ENCODE data around the gene SERINC5. TPM values are rescaled to one million over a fixed set of nuclear protein-coding genes. Genes with fewer than 3 reads are reported as not detected.

SERINC5 gene
- total and polyA plus RNA-seq, 2 donors (not counting 3 experiments of a cell fraction or from before 2014, with no cell fraction given) = 3.2 to 10.1 TPM

- FAIRE-seq = no peak
- no peak for DNase-seq (ENCODE audit: low read depth, low spot score)
- Histone ChIP-seq H3K4me3 (replicated peaks in 1 of 3; ENCODE audit: insufficient read depth in 1 of 3, low read depth in 1 of 3, low read length in 3 of 3) (no peak overlapping the region), H3K27me3 (ENCODE audit: control insufficient read depth in 2 of 2, insufficient read depth in 2 of 2, low read length in 2 of 2) (no peaks in the 10 kb centered on the region), H3K79me2 (ENCODE audit: control insufficient read depth, insufficient read depth, low read length) (no peaks in the 10 kb centered on the region), H3K36me3 (ENCODE audit: control insufficient read depth in 2 of 2, extremely low read depth in 1 of 2, insufficient read depth in 2 of 2, low read length in 2 of 2) (no peaks in the 10 kb centered on the region), H3K9me1 (replicated peaks; ENCODE audit: control insufficient read depth, extremely low read depth, insufficient read depth, low read length) (no peaks in the 10 kb centered on the region), H3K9me3 (replicated peaks; ENCODE audit: control insufficient read depth, insufficient read depth, low read length) (no peaks in the 10 kb centered on the region), H4K20me1 (replicated peaks; ENCODE audit: control insufficient read depth, extremely low read depth, insufficient read depth, low read length) (no peaks in the 10 kb centered on the region), H3K9ac (replicated peaks; ENCODE audit: extremely low read depth, insufficient read depth, low read length) (no peak overlapping the region), H3K27ac (ENCODE audit: insufficient read depth, low read depth, low read length) (no peak overlapping the region), H2AFZ (ENCODE audit: low read depth, low read length) (no peak overlapping the region), H3K4me1 (ENCODE audit: control insufficient read depth, extremely low read depth, insufficient read depth, low read length) (no peaks in the 10 kb centered on the region), H3K4me2 (ENCODE audit: insufficient read depth, low read length) (no peak overlapping the region)
- TF ChIP-seq GATA2 (IDR thresholded peaks at IDR 0.05; ENCODE audit: insufficient read depth, insufficient read length, low read depth, low read length) (no peak), JUN (IDR thresholded peaks at IDR 0.05; ENCODE audit: borderline replicate concordance, insufficient read depth, insufficient read length, low read depth) (no peak), EZH2 (IDR thresholded peaks at IDR 0.05; ENCODE audit: borderline replicate concordance, low read depth, low read length, severe bottlenecking) (no peak), POLR2AphosphoS5 (IDR thresholded peaks at IDR 0.05; ENCODE audit: insufficient read depth, low read depth, low read length) (no peak), POLR2A (IDR thresholded peaks at IDR 0.05; ENCODE audit: low read depth, low read length) (no peak), MYC (IDR thresholded peaks at IDR 0.05; ENCODE audit: low read depth, low read length) (no peak), FOS (IDR thresholded peaks at IDR 0.05; ENCODE audit: borderline replicate concordance, insufficient read depth, low read length) (no peak)
- TF ChIP-seq, protein P1, sequence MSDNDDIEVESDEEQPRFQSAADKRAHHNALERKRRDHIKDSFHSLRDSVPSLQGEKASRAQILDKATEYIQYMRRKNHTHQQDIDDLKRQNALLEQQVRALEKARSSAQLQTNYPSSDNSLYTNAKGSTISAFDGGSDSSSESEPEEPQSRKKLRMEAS (IDR thresholded peaks at IDR 0.05; ENCODE audit: insufficient read depth, insufficient read length) = no peak
- TF ChIP-seq, protein P2, sequence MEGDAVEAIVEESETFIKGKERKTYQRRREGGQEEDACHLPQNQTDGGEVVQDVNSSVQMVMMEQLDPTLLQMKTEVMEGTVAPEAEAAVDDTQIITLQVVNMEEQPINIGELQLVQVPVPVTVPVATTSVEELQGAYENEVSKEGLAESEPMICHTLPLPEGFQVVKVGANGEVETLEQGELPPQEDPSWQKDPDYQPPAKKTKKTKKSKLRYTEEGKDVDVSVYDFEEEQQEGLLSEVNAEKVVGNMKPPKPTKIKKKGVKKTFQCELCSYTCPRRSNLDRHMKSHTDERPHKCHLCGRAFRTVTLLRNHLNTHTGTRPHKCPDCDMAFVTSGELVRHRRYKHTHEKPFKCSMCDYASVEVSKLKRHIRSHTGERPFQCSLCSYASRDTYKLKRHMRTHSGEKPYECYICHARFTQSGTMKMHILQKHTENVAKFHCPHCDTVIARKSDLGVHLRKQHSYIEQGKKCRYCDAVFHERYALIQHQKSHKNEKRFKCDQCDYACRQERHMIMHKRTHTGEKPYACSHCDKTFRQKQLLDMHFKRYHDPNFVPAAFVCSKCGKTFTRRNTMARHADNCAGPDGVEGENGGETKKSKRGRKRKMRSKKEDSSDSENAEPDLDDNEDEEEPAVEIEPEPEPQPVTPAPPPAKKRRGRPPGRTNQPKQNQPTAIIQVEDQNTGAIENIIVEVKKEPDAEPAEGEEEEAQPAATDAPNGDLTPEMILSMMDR (IDR thresholded peaks at IDR 0.05; ENCODE audit: extremely low read depth in 1 of 2, insufficient read depth in 1 of 2, low read depth in 1 of 2, low read length in 2 of 2) = no peak
- dilution Hi-C loops (cut with MboI; ENCODE audit: extremely low pct_ligation_motif_present, low sequenced_read_pairs) (no loop called here), intact Hi-C loops (cut with micrococcal nuclease) (no loop called here)
- ChIA-PET POLR2A (no interaction called here), CTCF (no interaction called here)
- no TSS peak for BruUV-seq (replicated peaks)
Measured at GRCh38 chr5:80146046-80146445, 109.8 kb downstream of the SERINC5 start.

All from endothelial cell of umbilical vein (primary cell).